IMR-90 (cell line): ENCODE results near the gene A1BG. TPM values are rescaled to one million over a fixed set of nuclear protein-coding genes. Genes with fewer than 3 reads are reported as not detected.
A peak's percentile ranks its signal among the peaks of the same experiment; 100 is the strongest.

Experiments
- ATAC-seq: fragments of 200-7000 bp; cut with Tn5 transposase; 2 replicates; pipeline ENCODE4 v1.9.1; 2020; ENCODE audit warnings: low read depth, mild to moderate bottlenecking, moderate library complexity
- BruUV-seq: library from RNA; stranded (reverse); fragments of 400-500 nt; replicated peaks from 2 replicates; lab custom pipeline; 2021; lab: Mats Ljungman, UMichigan
- CTCF ChIA-PET: fragments of 300-600 bp; formaldehyde crosslinking; extraction: SDS; loops from one replicate; lab custom pipeline; 2021; ENCODE audit warnings: antibody characterized with exemption; lab: Yijun Ruan, JAX
- POLR2A ChIA-PET: fragments of 300-600 bp; sonication (Branson Sonifier 250); formaldehyde crosslinking; loops from one replicate; lab custom pipeline; 2022; ENCODE audit warnings: antibody characterized with exemption; ENCODE audit not compliant: unreplicated experiment; lab: Charles Lee
- DNase-seq: peaks from one replicate; pipeline ENCODE4 v3.0.0; 2013
- H2AFZ ChIP-seq: replicated peaks from 2 replicates; pipeline ENCODE3; 2013; ENCODE audit warnings: low read length, mild to moderate bottlenecking; ENCODE audit not compliant: poor library complexity
- H2AK5ac ChIP-seq: 2 replicates; pipeline ENCODE4 v1.6.1; 2013; ENCODE audit warnings: low read depth, low read length, inconsistent platforms
- H2AK9ac ChIP-seq: replicated peaks from 2 replicates; pipeline ENCODE3; 2013; ENCODE audit warnings: mild to moderate bottlenecking, low read depth, low read length, moderate library complexity; ENCODE audit not compliant: poor library complexity
- H2BK120ac ChIP-seq: 2 replicates; pipeline ENCODE4 v1.6.1; 2013; ENCODE audit warnings: low read depth, low read length, inconsistent platforms
- H2BK15ac ChIP-seq: 3 replicates; pipeline ENCODE4 v1.6.1; 2013; ENCODE audit warnings: low read depth, low read length, inconsistent platforms
- H2BK20ac ChIP-seq: 2 replicates; pipeline ENCODE4 v1.6.1; 2013; ENCODE audit warnings: low read depth, mild to moderate bottlenecking, inconsistent platforms, low read length, moderate library complexity
- H2BK5ac ChIP-seq: 2 replicates; pipeline ENCODE4 v1.6.1; 2013; ENCODE audit warnings: mild to moderate bottlenecking, low read depth, low read length, inconsistent platforms; ENCODE audit not compliant: poor library complexity, severe bottlenecking
- H3K14ac ChIP-seq: replicated peaks from 2 replicates; pipeline ENCODE4 v1.6.1; 2013; ENCODE audit warnings: low read depth, low read length, inconsistent platforms
- H3K18ac ChIP-seq: 2 replicates; pipeline ENCODE4 v1.6.1; 2013; ENCODE audit warnings: low read depth, low read length, control low read depth
- H3K23ac ChIP-seq: 2 replicates; pipeline ENCODE4 v1.6.1; 2013; ENCODE audit warnings: low read depth, low read length, inconsistent platforms
- H3K27ac ChIP-seq: 2 replicates; pipeline ENCODE4 v1.5.1; 2013; ENCODE audit warnings: mild to moderate bottlenecking, control low read depth, low read length; ENCODE audit not compliant: insufficient read depth
- H3K27me3 ChIP-seq: 2 replicates; pipeline ENCODE4 v1.6.1; 2013; ENCODE audit warnings: low read length; ENCODE audit not compliant: control insufficient read depth, insufficient read depth
- H3K36me3 ChIP-seq: 2 replicates; pipeline ENCODE4 v1.6.1; 2013; ENCODE audit warnings: low read length, mixed read lengths; ENCODE audit not compliant: control insufficient read depth, insufficient read depth
- H3K4ac ChIP-seq: 2 replicates; pipeline ENCODE4 v1.6.1; 2013; ENCODE audit warnings: low read depth, low read length, inconsistent platforms
- H3K4me1 ChIP-seq: 2 replicates; pipeline ENCODE4 v1.6.1; 2013; ENCODE audit warnings: low read length, mixed read lengths; ENCODE audit not compliant: control insufficient read depth, insufficient read depth
- H3K4me2 ChIP-seq: 2 replicates; pipeline ENCODE4 v1.6.1; 2013; ENCODE audit warnings: low read depth, mild to moderate bottlenecking, control low read depth, low read length, moderate library complexity
- H3K4me3 ChIP-seq: 2 replicates; pipeline ENCODE4 v1.5.1; 2013; ENCODE audit warnings: low read depth, mild to moderate bottlenecking, control low read depth, low read length, moderate library complexity; ENCODE audit not compliant: insufficient read depth
- H3K56ac ChIP-seq: 2 replicates; pipeline ENCODE4 v1.6.1; 2013; ENCODE audit warnings: low read length, inconsistent platforms; ENCODE audit not compliant: insufficient read depth; ENCODE audit errors: extremely low read depth
- H3K79me1 ChIP-seq, 2 experiments: 2 replicates each; pipeline ENCODE4 v1.6.1; 2013; ENCODE audit warnings: low read length in 2 of 2, inconsistent platforms in 1 of 2, low read depth in 1 of 2
- H3K9ac ChIP-seq: 2 replicates; pipeline ENCODE4 v1.6.1; 2013; ENCODE audit warnings: low read depth, low read length, control low read depth
- H3K9me1 ChIP-seq: 2 replicates; pipeline ENCODE4 v1.6.1; 2013; ENCODE audit warnings: low read length, inconsistent platforms; ENCODE audit not compliant: insufficient read depth
- H3K9me3 ChIP-seq: 2 replicates; pipeline ENCODE4 v1.6.1; 2013; ENCODE audit warnings: low read length; ENCODE audit not compliant: control insufficient read depth, insufficient read depth
- H4K20me1 ChIP-seq: 2 replicates; pipeline ENCODE4 v1.6.1; 2013; ENCODE audit warnings: low read length, inconsistent platforms; ENCODE audit not compliant: insufficient read depth
- H4K5ac ChIP-seq: 2 replicates; pipeline ENCODE4 v1.6.1; 2013; ENCODE audit warnings: mild to moderate bottlenecking, low read depth, low read length, control low read depth
- H4K8ac ChIP-seq, 2 experiments: 2 replicates each; pipeline ENCODE4 v1.6.1; 2013; ENCODE audit warnings: low read depth in 2 of 2, low read length in 2 of 2, control low read depth in 1 of 2, inconsistent platforms in 1 of 2
- H4K91ac ChIP-seq: 2 replicates; pipeline ENCODE4 v1.6.1; 2013; ENCODE audit warnings: low read depth, low read length, inconsistent platforms; ENCODE audit not compliant: insufficient read depth
- BHLHE40 ChIP-seq: fragments of 150-350 bp; IDR thresholded peaks from 2 replicates; pipeline ENCODE4 v1.6.1; 2016; ENCODE audit warnings: mild to moderate bottlenecking, low read depth, low read length
- CEBPB ChIP-seq: IDR thresholded peaks from 2 replicates; pipeline ENCODE4 v1.6.1; 2012; ENCODE audit warnings: low read depth, low read length, improper control_type of control experiment
- MAFK ChIP-seq: IDR thresholded peaks from 2 replicates; pipeline ENCODE4 v1.6.1; 2012; ENCODE audit warnings: low read depth, low read length, improper control_type of control experiment
- MXI1 ChIP-seq: IDR thresholded peaks from 2 replicates; pipeline ENCODE4 v1.6.1; 2012; ENCODE audit warnings: low read depth, mild to moderate bottlenecking, low read length, moderate library complexity, borderline replicate concordance
- RCOR1 ChIP-seq: IDR thresholded peaks from 2 replicates; pipeline ENCODE4 v1.6.1; 2012; ENCODE audit warnings: mild to moderate bottlenecking, low read length, improper control_type of control experiment; ENCODE audit not compliant: insufficient replicate concordance
- SMC3 ChIP-seq: fragments of 150-350 bp; IDR thresholded peaks from 2 replicates; pipeline ENCODE4 v1.6.1; 2016; ENCODE audit warnings: low read depth, mild to moderate bottlenecking, antibody characterized with exemption, low read length, moderate library complexity
- WGBS, 2 experiments: methylation state at CpG; one replicate each; pipeline versions ENCODE4 v1.1.5 to v1.1.7; 2013; ENCODE audit warnings: missing lambda C conversion rate in 2 of 2; ENCODE audit not compliant: insufficient read length in 1 of 2; ENCODE audit errors: extremely low coverage in 2 of 2; 5-methylcytosine and 5-hydroxymethylcytosine counted together
- dilution Hi-C: fragments of 300-500 bp; cut with HindIII; formaldehyde crosslinking; loops from one replicate; pipeline ENCODE4 v1.14.3; 2018; ENCODE audit warnings: low sequenced_read_pairs; ENCODE audit not compliant: unreplicated experiment
- in situ Hi-C: fragments of 300-500 bp; cut with MboI; formaldehyde crosslinking; loops from 3 replicates; pipeline ENCODE4 v1.14.3; 2019; ENCODE audit warnings: low sequenced_read_pairs, inconsistent platforms, mixed read lengths
- intact Hi-C: fragments of 100-400 bp; cut with micrococcal nuclease; formaldehyde crosslinking; loops from 2 replicates; pipeline ENCODE4 v1.10.0; 2022
- polyA plus RNA-seq, 3 experiments: library from polyadenylated mRNA; depleted of rRNA; stranded (reverse); fragments of >200 nt; gene quantifications; 2 replicates each; pipeline ENCODE4 v1.2.3, GENCODE V29; 2012; ENCODE audit warnings: low replicate concordance in 1 of 3
- total RNA-seq: library from RNA; depleted of rRNA; stranded (reverse); fragments of >200 nt; gene quantifications from 2 replicates; pipeline ENCODE4 v1.2.3, GENCODE V29; 2012
- TF ChIP-seq, protein P1 (sequence below): fragments of 150-350 bp; IDR thresholded peaks from 2 replicates; pipeline ENCODE4 v1.6.1; 2017; ENCODE audit warnings: mild to moderate bottlenecking, antibody characterized with exemption, low read length, low read depth

A1BG gene
- total and polyA plus RNA-seq, 2 of the 4 experiments (the other 2 are of a cell fraction), result 4.5 to 54.5 TPM

DNA sequence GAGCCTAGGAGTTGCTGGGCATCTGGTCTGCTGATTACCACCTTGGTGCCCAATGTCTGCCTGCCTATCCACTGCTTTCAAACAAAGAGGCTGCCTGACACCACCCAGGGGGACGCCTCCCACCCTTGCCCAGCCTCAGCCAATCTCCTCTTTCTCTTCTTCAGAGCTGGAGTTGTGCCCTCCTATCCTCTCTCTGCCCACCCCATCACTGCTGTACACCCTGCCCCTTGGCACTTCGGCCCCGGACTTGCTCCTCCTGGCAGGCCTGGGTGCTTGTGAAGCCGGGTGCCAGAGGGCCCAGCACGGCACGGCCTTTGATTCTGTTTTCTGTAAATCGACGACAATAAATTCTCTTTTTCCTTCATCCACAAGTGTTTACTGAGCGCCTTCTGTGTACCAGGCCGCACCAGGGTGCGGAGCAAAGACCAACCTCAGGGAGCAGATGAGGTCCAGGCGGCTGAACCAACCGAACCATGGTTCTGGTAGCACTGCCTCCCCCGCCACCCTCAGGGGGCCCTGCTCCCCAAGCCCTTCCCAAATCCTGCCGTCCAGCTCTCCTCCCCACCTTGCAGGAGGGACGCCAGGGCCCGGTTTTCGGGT, 47.1 kb upstream of the A1BG start:
- dilution Hi-C loops, result no loop called here
- no peaks in the 10 kb centered on the region for H3K36me3 ChIP-seq
- H4K91ac ChIP-seq, result peak overlapping the region; percentile 82; the same call in 1 of the 2 replicates
- WGBS, 2 experiments, result 41% methylated on average over 13 of the region's 18 CpGs; no CpG with 5 or more reads in 1 of the 2 experiments
- H2BK120ac ChIP-seq, result peak overlapping the region; percentile 34; the same call in 1 of the 2 replicates
- no peak for TF ChIP-seq SMC3
- TF ChIP-seq, protein P1, sequence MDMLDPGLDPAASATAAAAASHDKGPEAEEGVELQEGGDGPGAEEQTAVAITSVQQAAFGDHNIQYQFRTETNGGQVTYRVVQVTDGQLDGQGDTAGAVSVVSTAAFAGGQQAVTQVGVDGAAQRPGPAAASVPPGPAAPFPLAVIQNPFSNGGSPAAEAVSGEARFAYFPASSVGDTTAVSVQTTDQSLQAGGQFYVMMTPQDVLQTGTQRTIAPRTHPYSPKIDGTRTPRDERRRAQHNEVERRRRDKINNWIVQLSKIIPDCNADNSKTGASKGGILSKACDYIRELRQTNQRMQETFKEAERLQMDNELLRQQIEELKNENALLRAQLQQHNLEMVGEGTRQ, result no peak
- no peak for TF ChIP-seq MXI1
- TF ChIP-seq MAFK, result no peak
- TF ChIP-seq BHLHE40, result no peak
- no peak for TF ChIP-seq CEBPB
- TF ChIP-seq RCOR1, result no peak
- no peak overlapping the region for H3K18ac ChIP-seq
- H3K4ac ChIP-seq, result peak overlapping the region; percentile 81
- ATAC-seq (no peak), DNase-seq (no peak)
- H2BK15ac ChIP-seq, result no peak overlapping the region
- 0 out of 2 replicates have a peak overlapping the region, but pooled peaks have one; percentile 86 for H3K14ac ChIP-seq
- H3K79me1 ChIP-seq, result peaks cover 0 to 10% of the 10 kb centered on the region in 2 experiments; a peak in 2 of 4 replicates
- H3K4me3 ChIP-seq, result peak overlapping the region; percentile 52
- intact Hi-C loops, result no loop called here
- H2BK5ac ChIP-seq, result no peak overlapping the region
- H3K4me2 ChIP-seq, result peak overlapping the region; percentile 93
- no TSS peak for BruUV-seq
- peak overlapping the region; percentile 95; the same call in 1 of the 2 replicates for H3K23ac ChIP-seq
- H4K8ac ChIP-seq, result peak overlapping the region; percentile 79 to 94; a peak in 3 of 4 replicates
- H4K5ac ChIP-seq, result peak overlapping the region; percentile 51
- H3K9me1 ChIP-seq, result no peaks in the 10 kb centered on the region
- POLR2A ChIA-PET, result no interaction called here
- no peaks in the 10 kb centered on the region; the same call in 1 of the 2 replicates for H4K20me1 ChIP-seq
- no peaks in the 10 kb centered on the region for H3K27me3 ChIP-seq
- CTCF ChIA-PET, result no interaction called here
- H3K4me1 ChIP-seq, result peaks cover 5% of the 10 kb centered on the region
- peak overlapping the region; percentile 99 for H2AFZ ChIP-seq
- in situ Hi-C loops, result no loop called here
- peak overlapping the region; percentile 88; the same call in 1 of the 2 replicates for H2AK5ac ChIP-seq
- H3K56ac ChIP-seq, result no peak overlapping the region
- peak overlapping the region; percentile 95 for H2AK9ac ChIP-seq
- no peak overlapping the region for H2BK20ac ChIP-seq
- H3K9me3 ChIP-seq, result no peaks in the 10 kb centered on the region
- H3K9ac ChIP-seq, result peak overlapping the region; percentile 60
- peak overlapping the region; percentile 19; the same call in 1 of the 2 replicates for H3K27ac ChIP-seq
